ENCODE results near the gene CPVL. TPM values are rescaled to one million over a fixed set of nuclear protein-coding genes. Genes with fewer than 3 reads are reported as not detected.

The CPVL gene
- total RNA-seq, 1 experiment from 2014 or later: 26.9 TPM

DNA sequence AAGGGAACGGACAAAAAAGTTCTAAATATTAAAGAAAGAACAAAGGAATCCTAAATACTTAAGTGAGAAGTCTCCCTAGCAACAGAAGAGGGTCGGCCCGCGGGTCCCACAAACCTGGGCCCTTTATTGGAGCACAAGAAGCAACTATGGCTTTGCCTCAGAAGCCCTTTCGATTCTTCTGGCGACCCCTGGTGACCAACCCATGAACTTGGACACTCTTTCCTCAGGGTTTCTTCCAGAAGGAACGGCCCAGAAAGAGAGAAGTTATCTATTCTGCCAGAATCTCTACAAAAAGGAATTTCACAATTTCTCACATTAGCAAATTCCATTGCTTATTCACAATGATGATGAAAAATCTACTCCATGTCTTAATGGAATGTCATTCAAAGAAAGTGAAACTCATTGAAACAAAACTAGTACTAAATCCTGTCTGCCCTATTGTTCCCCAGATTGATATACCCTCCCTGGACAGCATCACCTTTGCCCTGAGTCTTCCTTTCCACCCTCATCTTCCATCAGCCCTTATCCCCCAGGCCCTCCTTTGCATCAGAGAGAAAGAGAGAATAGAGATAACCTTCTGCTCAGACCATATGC is 43.7 kb downstream of the CPVL start:
- H3K27me3 ChIP-seq (ENCODE audit: insufficient read depth, low read length): no peaks in the 10 kb centered on the region
- no peak overlapping the region for H2BK20ac ChIP-seq (ENCODE audit: low read depth, low read length, poor library complexity, severe bottlenecking)
- H3K23me2 ChIP-seq (ENCODE audit: insufficient read length, low read depth, low read length, poor library complexity, severe bottlenecking): no peaks in the 10 kb centered on the region
- TF ChIP-seq, protein P1, sequence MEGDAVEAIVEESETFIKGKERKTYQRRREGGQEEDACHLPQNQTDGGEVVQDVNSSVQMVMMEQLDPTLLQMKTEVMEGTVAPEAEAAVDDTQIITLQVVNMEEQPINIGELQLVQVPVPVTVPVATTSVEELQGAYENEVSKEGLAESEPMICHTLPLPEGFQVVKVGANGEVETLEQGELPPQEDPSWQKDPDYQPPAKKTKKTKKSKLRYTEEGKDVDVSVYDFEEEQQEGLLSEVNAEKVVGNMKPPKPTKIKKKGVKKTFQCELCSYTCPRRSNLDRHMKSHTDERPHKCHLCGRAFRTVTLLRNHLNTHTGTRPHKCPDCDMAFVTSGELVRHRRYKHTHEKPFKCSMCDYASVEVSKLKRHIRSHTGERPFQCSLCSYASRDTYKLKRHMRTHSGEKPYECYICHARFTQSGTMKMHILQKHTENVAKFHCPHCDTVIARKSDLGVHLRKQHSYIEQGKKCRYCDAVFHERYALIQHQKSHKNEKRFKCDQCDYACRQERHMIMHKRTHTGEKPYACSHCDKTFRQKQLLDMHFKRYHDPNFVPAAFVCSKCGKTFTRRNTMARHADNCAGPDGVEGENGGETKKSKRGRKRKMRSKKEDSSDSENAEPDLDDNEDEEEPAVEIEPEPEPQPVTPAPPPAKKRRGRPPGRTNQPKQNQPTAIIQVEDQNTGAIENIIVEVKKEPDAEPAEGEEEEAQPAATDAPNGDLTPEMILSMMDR (conservative IDR thresholded peaks at IDR 0.05): peak; percentile 82
- no peaks in the 10 kb centered on the region for H3K79me2 ChIP-seq (ENCODE audit: insufficient read depth, low read length)
- H3K79me1 ChIP-seq (ENCODE audit: insufficient read depth, low read depth, low read length, poor library complexity, severe bottlenecking): no peaks in the 10 kb centered on the region
- no CpG with 5 or more reads among the region's 7 CpGs for WGBS (ENCODE audit: extremely low coverage, insufficient read length, low lambda C conversion rate)
- H3K27ac Mint-ChIP-seq: no peak overlapping the region
- H3K4me1 ChIP-seq (ENCODE audit: insufficient read depth, low read length): no peaks in the 10 kb centered on the region; the same call in 1 of the 2 replicates
- no peak overlapping the region for H3K4me2 ChIP-seq (ENCODE audit: insufficient read depth, insufficient read length, low read length)
- H3K4ac ChIP-seq (ENCODE audit: low read depth, low read length): no peak overlapping the region
- no peak overlapping the region for H4K91ac ChIP-seq (ENCODE audit: insufficient read length, low read depth, low read length)
- H2BK12ac ChIP-seq (ENCODE audit: insufficient read length, low read depth, low read length): no peak overlapping the region
- H2AK5ac ChIP-seq (ENCODE audit: insufficient read length, low read length): no peak overlapping the region
- peaks cover 0 to 4% (median 0%) of the 10 kb centered on the region in 3 experiments; a peak in 2 of 7 replicates for H3K36me3 Mint-ChIP-seq (ENCODE audit: insufficient read depth in 1 of 3, low read depth in 3 of 3)
- no peak overlapping the region for H2BK15ac ChIP-seq (ENCODE audit: low read depth, low read length)
- H3K23ac ChIP-seq (ENCODE audit: insufficient read length, low read depth, low read length): no peak overlapping the region
- H3K9me3 ChIP-seq (ENCODE audit: control insufficient read depth, low read depth, low read length): no peaks in the 10 kb centered on the region
- no peak overlapping the region for H3K56ac ChIP-seq (ENCODE audit: insufficient read length, low read depth, low read length)
- H2AFZ ChIP-seq (ENCODE audit: low read length): no peak overlapping the region
- no peak overlapping the region for H3K18ac ChIP-seq (ENCODE audit: insufficient read length, low read depth, low read length)
- no peak overlapping the region for H3K14ac ChIP-seq (ENCODE audit: insufficient read depth, low read length)
- H2BK5ac ChIP-seq (ENCODE audit: insufficient read length, low read length): no peak overlapping the region
- no peaks in the 10 kb centered on the region for H4K20me1 ChIP-seq (ENCODE audit: control insufficient read depth, insufficient read depth, insufficient read length)
- H3K9ac ChIP-seq (ENCODE audit: extremely low read depth, insufficient read length, low read length): no peak overlapping the region
- H3T11ph ChIP-seq (ENCODE audit: low read length): no peak overlapping the region
- H3K9me3 Mint-ChIP-seq: no peaks in the 10 kb centered on the region
- H3K27ac ChIP-seq (ENCODE audit: insufficient read length, low read depth, low read length): no peak overlapping the region
- no peak overlapping the region for H2BK120ac ChIP-seq (ENCODE audit: low read depth, low read length, poor library complexity, severe bottlenecking)
- H4K8ac ChIP-seq (replicated peaks; ENCODE audit: insufficient read length, low read depth, low read length): no peak overlapping the region
- H3K27me3 Mint-ChIP-seq (ENCODE audit: low read depth): no peaks in the 10 kb centered on the region; the same call in 1 of the 2 replicates
- H3K4me1 Mint-ChIP-seq: peaks cover 5 to 9% of the 10 kb centered on the region in 2 experiments; a peak in 3 of 4 replicates
- H4K5ac ChIP-seq (ENCODE audit: insufficient read length, low read depth, low read length): no peak overlapping the region
- peak; percentile 81 for DNase-seq
- no peak overlapping the region for H3K4me3 Mint-ChIP-seq

Measured in H9 (cell line).